ENCODE measurements around the gene TMEM100. TPM values are rescaled to one million over a fixed set of nuclear protein-coding genes. Genes with fewer than 3 reads are reported as not detected.

TMEM100 gene
- total and polyA plus RNA-seq, 10 of the 15 experiments (the other 5 are each of a cell fraction or from before 2014, with no cell fraction given), result not detected

GRCh38 chr17:55710410-55710809 is 12.3 kb downstream of the TMEM100 start (continued):
- TF ChIP-seq CEBPB (IDR thresholded peaks at IDR 0.05; ENCODE audit: borderline replicate concordance in 1 of 2, low read depth in 2 of 2, low read length in 2 of 2) (no peak), BMI1 (IDR thresholded peaks at IDR 0.05; ENCODE audit: borderline replicate concordance) (no peak), ZBTB33 (IDR thresholded peaks at IDR 0.05) (no peak)

GRCh38 chr17:55709984-55710383 is 12.7 kb downstream of the TMEM100 start:
- no peaks in the 10 kb centered on the region for H3K9me3 ChIP-seq (replicated peaks; ENCODE audit: control insufficient read depth, insufficient read depth, low read length)
- H4K20me1 ChIP-seq (ENCODE audit: control insufficient read depth, insufficient read depth), result no peaks in the 10 kb centered on the region
- no peak overlapping the region for H3K27ac ChIP-seq (ENCODE audit: control insufficient read depth, insufficient read depth)
- no peak overlapping the region for H3K9ac ChIP-seq (ENCODE audit: control insufficient read depth, insufficient read depth, low read length)
- no peak for TF ChIP-seq RCOR1 (conservative IDR thresholded peaks at IDR 0.05; ENCODE audit: low read depth, low read length)
- no peak for TF ChIP-seq KLF5 (IDR thresholded peaks at IDR 0.05; ENCODE audit: partially characterized antibody)
- TF ChIP-seq STAT3 (IDR thresholded peaks at IDR 0.05; ENCODE audit: low read depth, low read length), result no peak
- TF ChIP-seq BMI1 (IDR thresholded peaks at IDR 0.05; ENCODE audit: borderline replicate concordance), result no peak
- no peak for TF ChIP-seq E2F8 (IDR thresholded peaks at IDR 0.05; ENCODE audit: low read depth, partially characterized antibody)
- no peak for TF ChIP-seq NR2F1 (conservative IDR thresholded peaks at IDR 0.05)
- TF ChIP-seq NR2C1 (IDR thresholded peaks at IDR 0.05), result no peak
- no peak for TF ChIP-seq CREM (IDR thresholded peaks at IDR 0.05; ENCODE audit: low read depth)
- no peak for TF ChIP-seq JUNB (IDR thresholded peaks at IDR 0.05)
- TF ChIP-seq WRNIP1 (IDR thresholded peaks at IDR 0.05; ENCODE audit: borderline replicate concordance, low read depth, low read length), result no peak
- TF ChIP-seq PBX3 (IDR thresholded peaks at IDR 0.05; ENCODE audit: insufficient replicate concordance, low read depth, low read length), result no peak
- TF ChIP-seq DPF2 (IDR thresholded peaks at IDR 0.05), result no peak
- TF ChIP-seq CBX5 (IDR thresholded peaks at IDR 0.05; ENCODE audit: low read depth), result no peak
- DNase-seq (ENCODE audit: low read depth, low spot score), result no peak
- ChIA-PET POLR2A (no interaction called here), CTCF (interaction anchor here (3.9 kb wide), 1 partner anchor 9 kb away, joined by 16 read pairs; no protein-coding TSS in a partner anchor), SMC1A (ENCODE audit: uncharacterized antibody, unreplicated experiment) (no interaction called here), RAD21 (ENCODE audit: unreplicated experiment) (no interaction called here)
- BruUV-seq (replicated peaks), result no TSS peak
- no peaks in the 10 kb centered on the region for H3K4me1 ChIP-seq (ENCODE audit: control insufficient read depth, insufficient read depth, low read length)
- H3K27me3 ChIP-seq (replicated peaks in 1 of 2; ENCODE audit: control insufficient read depth in 2 of 2, insufficient read depth in 2 of 2, low read length in 1 of 2), result no peaks in the 10 kb centered on the region
- H3K4me2 ChIP-seq (ENCODE audit: control insufficient read depth, insufficient read depth), result no peak overlapping the region
- no peak for FAIRE-seq
- 46% methylated on average over 4 of the region's 4 CpGs for WGBS (ENCODE audit: insufficient coverage, insufficient replicate concordance, low lambda C conversion rate, missing lambda C conversion rate)
- H2AFZ ChIP-seq (ENCODE audit: control insufficient read depth, low read depth, low read length), result no peak overlapping the region
- H3K79me2 ChIP-seq (ENCODE audit: control insufficient read depth, insufficient read depth, low read length), result no peaks in the 10 kb centered on the region
- in situ Hi-C loops (cut with MboI), result no loop called here
- intact Hi-C loops (cut with micrococcal nuclease; ENCODE audit: unreplicated experiment), result no loop called here
- no peak overlapping the region for H3K4me3 ChIP-seq
- no peaks in the 10 kb centered on the region for H3K36me3 ChIP-seq (ENCODE audit: control insufficient read depth in 2 of 2, insufficient read depth in 2 of 2, low read length in 1 of 2)
- no peak for ATAC-seq

Measured in GM12878 (cell line).